Mucosa of descending colon (tissue), 3 donors: Measurements from ENCODE around the gene MAGI1. TPM values are rescaled to one million over a fixed set of nuclear protein-coding genes. Genes with fewer than 3 reads are reported as not detected.

Experiments used
- ATAC-seq: fragments of 200-7000 bp; cut with Tn5 transposase; one replicate; pipeline ENCODE4 v1.9.1; 2020; ENCODE audit warnings: mild to moderate bottlenecking, moderate library complexity
- DNase-seq, 3 donors: peaks; one replicate each; pipeline ENCODE4 v3.0.0-alpha.2; 2020
- H3K36me3 ChIP-seq: fragments of 200-600 bp; one replicate; pipeline ENCODE4 v1.8.0; 2021; ENCODE audit warnings: low read depth, mild to moderate bottlenecking
- H3K4me1 ChIP-seq: fragments of 200-600 bp; one replicate; pipeline ENCODE4 v1.8.0; 2021; ENCODE audit warnings: low read depth, mild to moderate bottlenecking
- H3K4me3 ChIP-seq: fragments of 200-600 bp; one replicate; pipeline ENCODE4 v1.8.0; 2021; ENCODE audit warnings: mild to moderate bottlenecking
- H3K9me3 ChIP-seq: fragments of 200-600 bp; one replicate; pipeline ENCODE4 v1.8.0; 2021; ENCODE audit warnings: mild to moderate bottlenecking
- intact Hi-C, 2 donors: fragments of 100-400 bp; cut with DNase I in 1 of 2; cut with micrococcal nuclease in 1 of 2; formaldehyde crosslinking; loops; one replicate each; pipeline versions ENCODE4 v1.11.0 to v1.11.1; 2022; cut with DNase I, micrococcal nuclease
- total RNA-seq, 3 donors: library from RNA; stranded (reverse); fragmentation: NEBNext Ultra II Directional in 2 of 3; extraction: Animal tissue kit (Norgen Biotek cat#: 25700) in 2 of 3; gene quantifications; one replicate each; pipeline versions ENCODE4 v1.2.1 to v1.2.4, GENCODE V29; 2021 to 2023
- TF ChIP-seq, protein P1 (sequence below): fragments of 200-600 bp; IDR thresholded peaks from one replicate; pipeline ENCODE4 v1.8.0; 2022; ENCODE audit warnings: antibody characterized with exemption, mild to moderate bottlenecking
- donor health status: DM: no; HTN: no; CAD: no; lungs with moderate emphysema.
- donor health status: DM: no; HTN: no; CAD: no.
- donor health status: DM: no; HTN: yes; CAD: no.

MAGI1 gene
- total RNA-seq, 3 donors from 2014 or later = 41.9 to 59.6 (median 45.6) TPM

DNA sequence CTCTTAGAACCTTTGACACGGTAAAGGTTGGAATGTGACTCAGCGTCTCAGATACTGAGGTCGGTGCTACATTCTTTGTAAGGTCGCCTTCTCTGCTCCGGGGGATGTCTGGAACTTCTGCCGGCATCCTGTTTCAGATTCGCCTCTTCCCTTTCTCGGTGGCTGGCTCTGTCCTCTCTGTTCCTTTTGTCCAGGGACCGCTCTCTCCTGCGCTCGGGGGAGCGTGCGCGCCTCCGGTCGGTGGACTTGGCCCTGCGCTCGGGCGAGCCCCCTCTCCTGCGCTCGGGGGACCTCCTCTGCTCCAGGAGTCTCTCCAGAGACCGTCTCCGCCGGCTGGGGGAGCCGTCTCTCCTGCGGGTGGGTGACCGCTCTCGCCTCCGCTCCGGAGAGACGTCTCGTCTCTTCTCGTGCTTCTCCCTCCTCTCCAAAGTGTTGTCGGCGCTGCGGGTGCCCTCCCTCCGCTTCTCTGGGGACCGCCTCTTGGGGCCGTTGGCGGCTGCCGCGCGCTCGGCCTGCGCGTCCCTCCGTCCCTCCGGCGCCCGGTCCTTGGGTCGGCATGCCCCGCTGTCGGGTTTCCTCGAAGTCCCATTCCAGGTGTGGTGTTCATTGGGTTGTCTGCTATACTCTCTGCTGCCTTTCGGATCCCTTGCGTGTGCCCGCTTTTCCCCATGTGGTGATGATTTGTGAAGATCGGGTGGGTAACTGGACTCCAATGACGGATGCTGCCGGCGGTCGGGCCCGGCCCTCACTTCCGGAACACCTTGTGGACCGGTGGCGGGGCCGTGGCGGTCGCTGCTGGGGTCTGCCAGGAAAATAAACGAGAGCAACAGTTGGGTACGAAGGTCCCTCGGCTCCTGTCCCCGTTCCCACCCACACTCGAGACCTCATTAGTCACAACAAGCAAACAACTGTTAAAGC, 682.1 kb downstream of the MAGI1 start:
- peak in 1 of 3 donors; percentile 47 for DNase-seq
- H3K4me3 ChIP-seq = no peak overlapping the region
- peak; percentile 16 for ATAC-seq
- H3K9me3 ChIP-seq = no peaks in the 10 kb centered on the region
- no peaks in the 10 kb centered on the region for H3K4me1 ChIP-seq
- no peaks in the 10 kb centered on the region for H3K36me3 ChIP-seq
- intact Hi-C loops = no loop called here
- TF ChIP-seq, protein P1, sequence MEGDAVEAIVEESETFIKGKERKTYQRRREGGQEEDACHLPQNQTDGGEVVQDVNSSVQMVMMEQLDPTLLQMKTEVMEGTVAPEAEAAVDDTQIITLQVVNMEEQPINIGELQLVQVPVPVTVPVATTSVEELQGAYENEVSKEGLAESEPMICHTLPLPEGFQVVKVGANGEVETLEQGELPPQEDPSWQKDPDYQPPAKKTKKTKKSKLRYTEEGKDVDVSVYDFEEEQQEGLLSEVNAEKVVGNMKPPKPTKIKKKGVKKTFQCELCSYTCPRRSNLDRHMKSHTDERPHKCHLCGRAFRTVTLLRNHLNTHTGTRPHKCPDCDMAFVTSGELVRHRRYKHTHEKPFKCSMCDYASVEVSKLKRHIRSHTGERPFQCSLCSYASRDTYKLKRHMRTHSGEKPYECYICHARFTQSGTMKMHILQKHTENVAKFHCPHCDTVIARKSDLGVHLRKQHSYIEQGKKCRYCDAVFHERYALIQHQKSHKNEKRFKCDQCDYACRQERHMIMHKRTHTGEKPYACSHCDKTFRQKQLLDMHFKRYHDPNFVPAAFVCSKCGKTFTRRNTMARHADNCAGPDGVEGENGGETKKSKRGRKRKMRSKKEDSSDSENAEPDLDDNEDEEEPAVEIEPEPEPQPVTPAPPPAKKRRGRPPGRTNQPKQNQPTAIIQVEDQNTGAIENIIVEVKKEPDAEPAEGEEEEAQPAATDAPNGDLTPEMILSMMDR = no peak

DNA sequence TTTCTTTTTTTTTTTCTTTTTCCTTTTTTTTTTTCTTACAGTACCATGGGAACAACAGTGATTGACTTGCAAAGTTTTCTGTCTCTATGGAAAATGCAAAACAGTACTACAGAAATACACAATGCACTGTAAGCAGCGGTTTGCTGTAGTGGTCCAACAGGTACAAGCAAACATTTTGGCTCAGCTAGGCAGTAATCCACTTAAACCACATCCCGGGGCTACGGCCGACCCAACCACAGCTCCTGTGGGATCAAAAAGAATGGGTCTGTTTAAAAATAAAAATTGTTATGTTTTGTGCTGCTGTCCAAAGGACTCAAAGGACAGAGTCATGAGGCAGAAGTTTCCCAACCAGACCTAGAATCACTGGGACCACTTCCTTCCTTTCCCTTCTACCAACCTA, 683.8 kb downstream of the MAGI1 start:
- Histone ChIP-seq H3K4me3 (no peak overlapping the region), H3K4me1 (no peaks in the 10 kb centered on the region), H3K9me3 (no peaks in the 10 kb centered on the region), H3K36me3 (no peaks in the 10 kb centered on the region)
- ATAC-seq (no peak), DNase-seq (no peak)
- intact Hi-C loops = no loop called here
- TF ChIP-seq, protein P1 = no peak

DNA sequence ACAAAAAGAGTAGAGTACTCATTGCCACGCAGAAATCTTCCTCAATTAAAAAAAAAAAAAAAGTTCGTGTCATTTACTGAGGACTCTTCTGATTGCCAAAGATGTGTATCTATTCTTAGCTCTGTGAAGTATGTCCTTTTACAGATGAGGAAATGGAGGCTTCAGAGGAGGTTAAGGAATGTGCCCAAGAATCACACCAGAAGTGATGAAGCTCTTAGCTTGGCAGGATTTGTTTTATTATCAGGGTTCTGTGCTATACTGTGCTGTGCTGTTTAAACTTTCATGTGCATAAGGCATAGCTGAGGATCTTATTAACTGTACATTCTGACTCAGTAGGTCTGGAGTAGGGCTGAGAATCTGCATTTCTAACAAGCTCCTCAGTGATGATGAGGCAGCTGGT, 685.8 kb downstream of the MAGI1 start:
- intact Hi-C loops = no loop called here
- ATAC-seq (no peak), DNase-seq (no peak)
- H3K9me3 ChIP-seq = no peaks in the 10 kb centered on the region
- no peak overlapping the region for H3K4me3 ChIP-seq
- TF ChIP-seq, protein P1 = no peak
- H3K4me1 ChIP-seq = no peaks in the 10 kb centered on the region
- no peaks in the 10 kb centered on the region for H3K36me3 ChIP-seq

DNA sequence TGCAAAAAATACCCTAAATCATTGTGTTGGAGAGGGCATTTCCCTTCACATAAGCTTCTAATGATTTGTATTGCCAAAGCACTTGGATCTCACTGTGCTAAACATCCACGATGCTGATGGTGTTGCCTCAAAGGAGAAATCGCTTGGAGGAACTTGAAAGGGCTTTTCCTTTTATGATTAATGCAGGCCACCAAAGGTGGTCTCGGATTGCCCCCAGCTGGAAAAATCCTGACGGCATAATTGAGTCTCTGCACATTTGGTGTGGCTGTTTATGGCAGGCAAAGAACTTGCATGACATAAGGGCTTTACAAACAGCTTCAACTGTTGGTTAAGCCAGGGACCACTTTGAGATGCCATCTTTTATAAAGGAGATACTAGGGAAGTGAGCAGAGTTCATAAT, 687.0 kb downstream of the MAGI1 start:
- Histone ChIP-seq H3K4me3 (no peak overlapping the region), H3K4me1 (no peaks in the 10 kb centered on the region), H3K36me3 (no peaks in the 10 kb centered on the region), H3K9me3 (no peaks in the 10 kb centered on the region)
- no peak for ATAC-seq
- no peak for DNase-seq
- TF ChIP-seq, protein P1 = no peak
- intact Hi-C loops = no loop called here

DNA sequence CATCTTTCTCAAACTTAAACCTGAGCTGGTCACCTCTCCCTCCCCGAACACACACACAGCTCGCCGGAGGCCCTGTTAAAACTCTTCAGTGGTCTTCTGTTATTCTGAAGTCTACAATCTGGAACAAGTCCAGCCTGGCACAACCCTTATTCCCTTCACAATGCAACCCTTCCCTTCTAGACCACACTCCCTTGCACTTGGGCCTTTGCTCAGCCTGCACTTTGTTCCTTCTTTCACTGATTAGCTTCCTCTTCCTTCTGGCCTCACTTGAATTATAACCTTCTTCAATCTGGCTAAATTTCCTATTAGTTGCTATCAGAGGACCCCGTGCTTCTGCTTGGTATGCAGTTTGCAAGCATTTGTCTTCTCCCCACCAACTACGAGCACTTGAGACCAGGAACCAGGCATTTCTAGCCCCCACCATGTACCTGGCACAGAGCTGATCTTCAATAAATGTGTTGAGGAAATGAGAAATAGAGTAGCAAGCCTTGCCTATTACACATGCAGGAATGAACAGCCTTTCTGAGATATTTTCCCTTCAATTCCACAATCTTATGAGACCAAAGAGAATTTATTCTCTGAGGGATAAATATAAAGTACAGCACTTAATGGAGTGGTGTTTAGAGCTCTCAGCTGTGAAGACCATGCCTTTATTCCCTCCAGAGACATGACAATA, 687.8 kb downstream of the MAGI1 start:
- Histone ChIP-seq H3K36me3 (no peaks in the 10 kb centered on the region), H3K4me1 (no peaks in the 10 kb centered on the region), H3K9me3 (no peaks in the 10 kb centered on the region), H3K4me3 (no peak overlapping the region)
- DNase-seq (peak in 2 of 3 donors; percentile 25 to 57), ATAC-seq (peak; percentile 94)
- intact Hi-C loops = no loop called here
- TF ChIP-seq, protein P1 = no peak
